Aorta (tissue), 5 donors: Measurements from ENCODE around the gene GZF1. TPM values are rescaled to one million over a fixed set of nuclear protein-coding genes. Genes with fewer than 3 reads are reported as not detected.
"Not testable (repeated sequence)": the region's sequence is repeated elsewhere in the genome, so short reads cannot be mapped to it uniquely, and the experiment has no call there.

Experiments used
- ATAC-seq: fragments of 200-7000 bp; cut with Tn5 transposase; one replicate; pipeline ENCODE4 v1.9.1; 2022; ENCODE audit warnings: moderate library complexity; ENCODE audit not compliant: low FRiP score
- DNase-seq, 2 donors: peaks; one replicate each; pipeline ENCODE4 v3.0.0-alpha.2; 2020
- H3K27ac ChIP-seq, 2 donors: one replicate each; pipeline ENCODE4 v1.5.1; 2013; ENCODE audit warnings: low read length in 2 of 2, mild to moderate bottlenecking in 2 of 2, moderate library complexity in 2 of 2, control low read depth in 1 of 2, inconsistent platforms in 1 of 2, low read depth in 1 of 2
- H3K27me3 ChIP-seq, 2 donors: one replicate each; pipeline ENCODE4 v1.6.1; 2013; ENCODE audit warnings: control low read depth in 1 of 2, low read length in 1 of 2, mild to moderate bottlenecking in 1 of 2, moderate library complexity in 1 of 2; ENCODE audit not compliant: insufficient read depth in 2 of 2, control insufficient read depth in 1 of 2
- H3K36me3 ChIP-seq, 2 donors: one replicate each; pipeline ENCODE4 v1.6.1; 2013; ENCODE audit warnings: control low read depth in 1 of 2, low read length in 1 of 2, mild to moderate bottlenecking in 1 of 2; ENCODE audit not compliant: insufficient read depth in 2 of 2, control insufficient read depth in 1 of 2
- H3K4me1 ChIP-seq, 2 donors: one replicate each; pipeline ENCODE4 v1.6.1; 2013; ENCODE audit warnings: low read length in 2 of 2, control low read depth in 1 of 2, mild to moderate bottlenecking in 1 of 2, moderate library complexity in 1 of 2; ENCODE audit not compliant: insufficient read depth in 2 of 2, control insufficient read depth in 1 of 2
- H3K4me3 ChIP-seq, 2 donors: one replicate each; pipeline ENCODE4 v1.5.1; 2013; ENCODE audit warnings: low read length in 2 of 2, control low read depth in 1 of 2, mild to moderate bottlenecking in 1 of 2
- H3K9me3 ChIP-seq: one replicate; pipeline ENCODE4 v1.6.1; 2013; ENCODE audit warnings: mild to moderate bottlenecking, low read length; ENCODE audit not compliant: control insufficient read depth
- WGBS, 2 donors: extraction: QIAGEN DNeasy Blood & Tissue Kit; methylation state at CpG; one replicate each; pipeline ENCODE4 v1.1.7; 2013; 5-methylcytosine and 5-hydroxymethylcytosine counted together
- intact Hi-C, 2 donors: fragments of 100-400 bp; cut with DNase I; formaldehyde crosslinking; loops; one replicate each; pipeline versions ENCODE4 v1.14.2 to v1.15.0; 2022
- polyA plus RNA-seq, 2 donors: library from polyadenylated mRNA; stranded (reverse); fragments of 200-250 nt; gene quantifications; one replicate each; pipeline ENCODE4 v1.2.3, GENCODE V29; 2013
- total RNA-seq, 2 donors: library from RNA; stranded (reverse); fragmentation: NEBNext Ultra II Directional; extraction: Animal tissue kit (Norgen Biotek cat#: 25700); gene quantifications; one replicate each; pipeline ENCODE4 v1.2.1, GENCODE V29; 2021
- donor health status: healthy with polysubstance abuse.
- donor health status: Bipolar disorder and iron deficiency.
- donor health status: DM: no; HTN: no; CAD: no.
- donor health status: DM: no; HTN: no; CAD: no.
- donor health status: DM: yes; HTN: yes; CAD: no.

Gene GZF1
- total and polyA plus RNA-seq, 4 donors = 6.0 to 19.5 (median 10.9) TPM

GRCh38 chr20:23337312-23337711 is 24.7 kb upstream of the GZF1 start:
- H3K4me3 ChIP-seq = no peak overlapping the region
- no peak overlapping the region for H3K27ac ChIP-seq
- no peaks in the 10 kb centered on the region for H3K4me1 ChIP-seq
- ATAC-seq (no peak), DNase-seq (no peak)
- H3K27me3 ChIP-seq = no peaks in the 10 kb centered on the region
- H3K36me3 ChIP-seq = no peaks in the 10 kb centered on the region
- H3K9me3 ChIP-seq = no peaks in the 10 kb centered on the region
- intact Hi-C loops = loop anchor here in 1 of 2 donors (10.0 kb wide), 1 partner anchor 993 kb away; no protein-coding TSS in a partner anchor

- no peak for ATAC-seq
- intact Hi-C loops = loop anchor here (2.0 to 10.0 kb wide), 4 partner anchors 293 to 1005 kb away; partner anchors contain the start of gene THBD (in 1 of the 2)
- WGBS, 2 donors = 75 to 77% methylated on average over 13 of the region's 13 CpGs
These were observed 22.0 kb upstream of the GZF1 start for GRCh38 chr20:23339986-23340385.

GRCh38 chr20:23340524-23340923 is 21.5 kb upstream of the GZF1 start:
- Histone ChIP-seq H3K4me3 (no peak overlapping the region), H3K27me3 (no peaks in the 10 kb centered on the region), H3K27ac (no peak overlapping the region), H3K4me1 (no peaks in the 10 kb centered on the region), H3K36me3 (no peaks in the 10 kb centered on the region), H3K9me3 (no peaks in the 10 kb centered on the region)
- intact Hi-C loops = loop anchor here (2.0 to 10.0 kb wide), 3 partner anchors 293 to 1006 kb away; partner anchors contain the start of gene THBD (in 1 of the 2)
- 19 to 21% methylated on average over 9 of the region's 9 CpGs for WGBS, 2 donors
- ATAC-seq (peak; percentile 75), DNase-seq (peak; percentile 76 to 83)

More at GRCh38 chr20:23339986-23340385, 22.0 kb upstream of the GZF1 start:
- no peak overlapping the region for H3K4me3 ChIP-seq
- no peaks in the 10 kb centered on the region for H3K9me3 ChIP-seq
- no peak for DNase-seq
- H3K27ac ChIP-seq = no peak overlapping the region
- no peaks in the 10 kb centered on the region for H3K27me3 ChIP-seq
- no peaks in the 10 kb centered on the region for H3K36me3 ChIP-seq
- no peaks in the 10 kb centered on the region for H3K4me1 ChIP-seq

DNA sequence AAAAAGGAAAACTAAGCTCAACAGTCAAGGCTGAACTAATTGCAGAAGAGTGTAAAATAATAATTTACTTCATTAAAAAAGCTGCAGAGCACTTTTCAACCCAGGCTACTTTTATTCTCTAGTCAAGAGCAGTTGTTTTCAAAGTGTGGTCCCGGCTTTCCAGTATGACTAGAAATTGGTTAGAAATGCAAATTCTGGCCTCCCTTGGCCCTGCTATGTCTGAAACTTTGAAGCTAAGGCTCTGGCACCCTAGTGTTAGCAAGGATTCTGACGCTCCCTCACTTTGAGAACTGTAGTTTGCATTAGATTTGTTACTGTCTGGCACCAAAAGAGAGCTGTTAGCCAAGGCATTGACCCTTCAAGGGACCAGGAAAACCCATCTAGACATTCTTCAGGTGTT is 20.9 kb upstream of the GZF1 start:
- no peaks in the 10 kb centered on the region for H3K4me1 ChIP-seq
- intact Hi-C loops = loop anchor here (2.0 to 10.0 kb wide), 3 partner anchors 294 to 1006 kb away; partner anchors contain the start of gene THBD (in 1 of the 2)
- DNase-seq = no peak

DNA sequence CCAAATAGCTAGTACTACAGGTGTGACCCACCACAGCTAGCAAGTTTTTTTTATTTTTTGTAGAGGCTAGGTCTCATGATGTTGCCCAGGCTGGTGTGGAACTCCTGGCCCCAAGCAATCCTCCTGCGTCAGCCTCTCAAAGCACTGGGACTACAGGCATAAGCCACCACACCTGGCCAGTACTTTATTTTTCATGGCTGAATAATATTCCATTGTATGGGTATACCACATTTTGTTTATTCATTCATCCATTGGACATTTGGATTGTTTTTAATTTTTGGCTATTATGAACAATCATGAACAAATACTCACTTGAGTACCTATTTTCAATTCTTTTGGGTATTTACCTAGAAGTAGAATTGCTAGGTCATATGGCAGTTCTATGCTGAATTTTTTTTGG is 18.4 kb upstream of the GZF1 start:
- no peak overlapping the region for H3K4me3 ChIP-seq
- DNase-seq (no peak), ATAC-seq (no peak)
- H3K4me1 ChIP-seq = no peaks in the 10 kb centered on the region
- no peaks in the 10 kb centered on the region for H3K27me3 ChIP-seq
- 98 to 100% methylated on average over 1 of the region's 1 CpG for WGBS, 2 donors
- H3K9me3 ChIP-seq = no peaks in the 10 kb centered on the region
- intact Hi-C loops = loop anchor here (5.0 to 10.0 kb wide), 2 partner anchors 296 to 1009 kb away; partner anchors contain the start of gene THBD (in 1 of the 2)
- no peaks in the 10 kb centered on the region for H3K36me3 ChIP-seq
- no peak overlapping the region for H3K27ac ChIP-seq

More for the DNA sequence above, 20.9 kb upstream of the GZF1 start:
- ATAC-seq = no peak
- no peak overlapping the region for H3K27ac ChIP-seq
- no peak overlapping the region for H3K4me3 ChIP-seq
- H3K9me3 ChIP-seq = no peaks in the 10 kb centered on the region
- H3K27me3 ChIP-seq = no peaks in the 10 kb centered on the region
- H3K36me3 ChIP-seq = no peaks in the 10 kb centered on the region
- WGBS, 2 donors = 63 to 71% methylated on average over 2 of the region's 2 CpGs

GRCh38 chr20:23344336-23344735 is 17.6 kb upstream of the GZF1 start:
- Histone ChIP-seq H3K4me1 (no peaks in the 10 kb centered on the region), H3K4me3 (no peak overlapping the region), H3K9me3 (no peaks in the 10 kb centered on the region), H3K36me3 (no peaks in the 10 kb centered on the region), H3K27ac (no peak overlapping the region), H3K27me3 (no peaks in the 10 kb centered on the region)
- intact Hi-C loops = loop anchor here (5.0 to 10.0 kb wide), 2 partner anchors 297 to 1010 kb away; partner anchors contain the start of gene THBD (in 1 of the 2)
- no peak for ATAC-seq
- DNase-seq = no peak
- 69 to 71% methylated on average over 5 of the region's 5 CpGs for WGBS, 2 donors

DNA sequence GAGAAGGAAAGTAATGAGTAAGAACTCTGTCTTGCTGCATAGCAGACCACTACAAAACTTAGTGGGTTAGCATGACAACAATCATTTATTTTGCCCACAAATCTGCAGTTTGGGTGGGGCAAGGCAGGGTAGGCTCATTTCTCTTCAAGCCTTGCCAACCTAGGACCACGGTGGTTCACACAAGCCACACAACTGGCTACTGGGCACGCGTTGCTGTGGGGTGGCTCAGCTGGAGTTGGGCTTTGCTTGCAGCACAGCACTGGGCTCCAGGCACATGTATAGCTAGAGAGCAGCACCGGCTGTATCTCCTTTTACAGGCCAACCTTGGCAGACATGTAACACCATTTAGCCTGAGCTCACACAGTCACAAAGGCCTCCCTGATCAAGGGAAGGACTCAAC is 16.0 kb upstream of the GZF1 start:
- Histone ChIP-seq H3K4me1 (no peaks in the 10 kb centered on the region), H3K36me3 (no peaks in the 10 kb centered on the region), H3K4me3 (no peak overlapping the region), H3K27ac (no peak overlapping the region), H3K27me3 (no peaks in the 10 kb centered on the region), H3K9me3 (no peaks in the 10 kb centered on the region)
- intact Hi-C loops = loop anchor here (1.0 to 10.0 kb wide), 4 partner anchors 74 to 1011 kb away; no protein-coding TSS in a partner anchor
- DNase-seq = no peak
- 90% methylated on average over 4 of the region's 4 CpGs for WGBS, 2 donors
- ATAC-seq = no peak

DNA sequence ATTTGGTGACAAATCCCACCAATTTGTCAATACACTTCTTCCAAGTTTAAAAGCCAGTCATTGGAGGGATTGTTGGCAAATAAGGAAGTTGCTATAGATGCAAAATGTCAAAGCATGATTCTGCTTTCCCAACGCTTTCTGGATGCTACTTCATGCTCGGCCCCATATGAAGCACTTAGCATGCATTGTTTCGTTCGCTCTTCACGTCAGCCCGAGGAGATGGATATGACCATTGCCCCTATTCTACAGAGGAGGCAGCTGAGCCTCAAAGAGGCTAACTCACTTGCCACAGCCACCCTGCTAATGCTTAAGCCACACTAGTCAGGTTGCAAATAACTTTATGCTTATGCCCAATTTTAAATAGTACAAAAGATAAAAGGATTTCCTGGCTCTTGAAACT is 14.2 kb upstream of the GZF1 start:
- Histone ChIP-seq H3K4me3 (no peak overlapping the region), H3K9me3 (no peaks in the 10 kb centered on the region), H3K4me1 (no peaks in the 10 kb centered on the region), H3K27me3 (no peaks in the 10 kb centered on the region), H3K27ac (no peak overlapping the region), H3K36me3 (no peaks in the 10 kb centered on the region)
- ATAC-seq (no peak), DNase-seq (no peak)
- WGBS, 2 donors = 95 to 97% methylated on average over 6 of the region's 6 CpGs
- intact Hi-C loops = loop anchor here (5.0 to 10.0 kb wide), 3 partner anchors 75 to 1013 kb away; no protein-coding TSS in a partner anchor

DNA sequence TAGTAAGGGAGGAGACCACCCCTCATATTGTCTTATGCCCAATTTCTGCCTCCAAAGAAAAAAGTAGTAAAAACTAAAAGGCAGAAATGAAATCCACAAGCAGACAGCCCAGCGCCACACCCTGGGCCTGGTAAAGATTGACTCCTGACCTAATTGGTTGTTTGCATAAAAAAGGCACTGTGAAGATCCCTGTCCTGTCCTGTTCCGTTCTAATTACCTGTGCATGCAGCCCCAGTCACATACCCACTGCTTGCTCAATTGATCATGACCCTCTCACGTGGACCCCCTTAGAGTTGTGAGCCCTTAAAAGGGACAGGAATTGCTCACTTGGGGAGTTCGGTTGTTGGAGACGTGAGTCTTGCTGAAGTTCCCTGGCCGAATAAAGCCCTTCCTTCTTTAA is 13.5 kb upstream of the GZF1 start:
- intact Hi-C loops = loop anchor here (5.0 to 10.0 kb wide), 3 partner anchors 76 to 1014 kb away; no protein-coding TSS in a partner anchor
- H3K4me3 ChIP-seq, H3K4me1 ChIP-seq, H3K27me3 ChIP-seq, H3K9me3 ChIP-seq, ATAC-seq, H3K36me3 ChIP-seq, DNase-seq: not testable (repeated sequence)
- 91 to 92% methylated on average over 6 of the region's 6 CpGs for WGBS, 2 donors
- peak overlapping the region; percentile 8 to 64 for H3K27ac ChIP-seq
